GM12878 (cell line): ENCODE results near the gene ME1. TPM values are rescaled to one million over a fixed set of nuclear protein-coding genes. Genes with fewer than 3 reads are reported as not detected.
"Not testable (repeated sequence)": the region's sequence is repeated elsewhere in the genome, so short reads cannot be mapped to it uniquely, and the experiment has no call there.

Source experiments
- ATAC-seq: fragments of 200-7000 bp; cut with Tn5 transposase; 3 replicates; pipeline ENCODE4 v1.9.1; 2020; ENCODE audit warnings: mild to moderate bottlenecking, moderate library complexity
- BruUV-seq: library from RNA; stranded (reverse); fragments of 400-500 nt; replicated peaks from 2 replicates; lab custom pipeline; 2021; lab: Mats Ljungman, UMichigan
- CTCF ChIA-PET: fragments of 300-600 bp; sonication (Branson Sonifier 250); formaldehyde crosslinking; extraction: SDS; loops from one replicate; lab custom pipeline; 2021; ENCODE audit warnings: inconsistent platforms; lab: Yijun Ruan, JAX
- POLR2A ChIA-PET: fragments of 350-600 bp; formaldehyde crosslinking; extraction: SDS; loops from one replicate; lab custom pipeline; 2021; ENCODE audit warnings: inconsistent platforms; lab: Charles Lee
- RAD21 ChIA-PET: fragments of 300-600 bp; sonication (Branson Sonifier 250); formaldehyde crosslinking; loops from one replicate; lab custom pipeline; 2023; ENCODE audit warnings: antibody characterized with exemption; ENCODE audit not compliant: unreplicated experiment; lab: Charles Lee
- SMC1A ChIA-PET: fragments of 300-600 bp; sonication (Branson Sonifier 250); formaldehyde crosslinking; loops from one replicate; lab custom pipeline; 2023; ENCODE audit not compliant: unreplicated experiment, uncharacterized antibody; lab: Charles Lee
- DNase-seq: peaks from one replicate; pipeline ENCODE4 v3.0.0-alpha.2; 2011; ENCODE audit warnings: low read depth, low spot score
- FAIRE-seq: peaks from 3 replicates; lab custom pipeline; 2011; peaks lifted over from hg19 to GRCh38; lab: Jason Lieb, UNC
- H2AFZ ChIP-seq: 2 replicates; pipeline ENCODE4 v1.6.0; 2011; ENCODE audit warnings: low read depth, low read length, control low read depth; ENCODE audit not compliant: control insufficient read depth
- H3K27ac ChIP-seq: 2 replicates; pipeline ENCODE4 v1.5.1; 2011; ENCODE audit warnings: control low read depth; ENCODE audit not compliant: control insufficient read depth, insufficient read depth
- H3K27me3 ChIP-seq, 2 experiments: replicated peaks in 1 of 2; 2 replicates each; pipeline versions ENCODE4 v1.6.0 to v1.6.1; 2011; ENCODE audit warnings: low read length in 1 of 2; ENCODE audit not compliant: control insufficient read depth in 2 of 2, insufficient read depth in 2 of 2
- H3K36me3 ChIP-seq, 2 experiments: 2 replicates each; pipeline ENCODE4 v1.5.1; 2011; ENCODE audit warnings: low read length in 1 of 2; ENCODE audit not compliant: control insufficient read depth in 2 of 2, insufficient read depth in 2 of 2
- H3K4me1 ChIP-seq: 2 replicates; pipeline ENCODE4 v1.6.1; 2011; ENCODE audit warnings: mild to moderate bottlenecking, low read length, moderate library complexity, mixed read lengths; ENCODE audit not compliant: control insufficient read depth, insufficient read depth
- H3K4me2 ChIP-seq: 2 replicates; pipeline ENCODE4 v1.6.0; 2011; ENCODE audit warnings: control low read depth; ENCODE audit not compliant: control insufficient read depth, insufficient read depth
- H3K4me3 ChIP-seq: fragments of 200-600 bp; sonication (generic); 2 replicates; pipeline ENCODE4 v1.5.1; 2016
- H3K79me2 ChIP-seq: 2 replicates; pipeline ENCODE4 v1.6.0; 2011; ENCODE audit warnings: low read length; ENCODE audit not compliant: control insufficient read depth, insufficient read depth
- H3K9ac ChIP-seq: 2 replicates; pipeline ENCODE4 v1.8.0; 2011; ENCODE audit warnings: low read length, control low read depth, mixed read lengths; ENCODE audit not compliant: control insufficient read depth, insufficient read depth
- H3K9me3 ChIP-seq: replicated peaks from 3 replicates; pipeline ENCODE4 v1.5.1; 2011; ENCODE audit warnings: mild to moderate bottlenecking, low read length; ENCODE audit not compliant: control insufficient read depth, insufficient read depth
- H4K20me1 ChIP-seq: 2 replicates; pipeline ENCODE4 v1.6.0; 2011; ENCODE audit not compliant: control insufficient read depth, insufficient read depth
- ATF2 ChIP-seq: IDR thresholded peaks from 2 replicates; pipeline ENCODE4 v1.6.1; 2012; ENCODE audit warnings: low read length, inconsistent platforms
- BRCA1 ChIP-seq: IDR thresholded peaks from 2 replicates; pipeline ENCODE4 v1.6.1; 2011; ENCODE audit warnings: low read depth, low read length, improper control_type of control experiment
- CREM ChIP-seq: IDR thresholded peaks from 2 replicates; pipeline ENCODE4 v1.6.1; 2014; ENCODE audit warnings: antibody characterized with exemption, low read depth
- IRF3 ChIP-seq: fragments of 450-650 bp; IDR thresholded peaks from 2 replicates; pipeline ENCODE4 v1.6.1; 2014; ENCODE audit warnings: mild to moderate bottlenecking
- NFIC ChIP-seq: IDR thresholded peaks from 2 replicates; pipeline ENCODE4 v1.6.1; 2012; ENCODE audit warnings: low read depth, mild to moderate bottlenecking, inconsistent platforms, low read length, moderate library complexity
- RELB ChIP-seq: fragments of 450-650 bp; IDR thresholded peaks from 2 replicates; pipeline ENCODE4 v1.6.1; 2017; ENCODE audit warnings: low read depth, mild to moderate bottlenecking, moderate library complexity
- ZBTB11 ChIP-seq: fragments of 450-650 bp; formaldehyde crosslinking; IDR thresholded peaks from 2 replicates; pipeline ENCODE4 v1.5.0; 2022; ENCODE audit warnings: mild to moderate bottlenecking, missing genetic modification characterization
- ZNF217 ChIP-seq: fragments of 450-650 bp; IDR thresholded peaks from 2 replicates; pipeline ENCODE4 v1.6.1; 2017; ENCODE audit warnings: antibody characterized with exemption, mild to moderate bottlenecking
- WGBS: methylation state at CpG from one replicate; pipeline ENCODE4 v1.1.6; 2016; ENCODE audit warnings: low lambda C conversion rate; ENCODE audit not compliant: insufficient replicate concordance, insufficient coverage; ENCODE audit errors: missing lambda C conversion rate; 5-methylcytosine and 5-hydroxymethylcytosine counted together
- in situ Hi-C: fragments of 300-500 bp; cut with MboI; formaldehyde crosslinking; loops from 9 replicates; pipeline ENCODE4 v1.14.3; 2018; ENCODE audit warnings: mixed read lengths
- intact Hi-C: fragments of 100-400 bp; cut with micrococcal nuclease; formaldehyde crosslinking; loops from one replicate; pipeline ENCODE4 v1.14.2; 2022; ENCODE audit not compliant: unreplicated experiment
- polyA plus RNA-seq, 11 experiments: library from polyadenylated mRNA; depleted of rRNA in 4 of 11; unstranded in 6 of 11; stranded (reverse) in 5 of 11; fragments of >200 nt; fragmentation: Nextera tagmentation in 4 of 11; fragmentation: Illumina TruSeq in 1 of 11; extraction: Ambion mirVana in 4 of 11; extraction: Trizol in 1 of 11; gene quantifications; 1 replicate in 1 of 11; 2 replicates in 10 of 11; pipeline versions ENCODE4 v1.2.1 to v1.2.3, GENCODE V29; 2011 to 2016; ENCODE audit warnings: inconsistent platforms in 2 of 11, missing spikeins in 2 of 11, low read depth in 1 of 11
- total RNA-seq, 4 experiments: library from RNA; depleted of rRNA in 3 of 4; stranded (reverse); fragments of >200 nt in 3 of 4; fragmentation: Illumina TruSeq in 1 of 4; extraction: Trizol in 1 of 4; gene quantifications; 2 replicates each; pipeline versions ENCODE4 v1.2.1 to v1.2.3, GENCODE V29; 2013 to 2021

ME1 gene
- total and polyA plus RNA-seq, 10 of the 15 experiments (the other 5 are each of a cell fraction or from before 2014, with no cell fraction given), result 3.6 to 11.8 (median 8.4) TPM

GRCh38 chr6:83292900-83293843, 137.7 kb downstream of the ME1 start (continued):
- TF ChIP-seq ZBTB11 (CRISPR knock-in tag) (no peak), ATF2 (peak; percentile 58; the same call in 1 of the 2 replicates), IRF3 (no peak), ZNF217 (no peak), BRCA1 (no peak), CREM (peak; percentile 45; the same call in 1 of the 2 replicates), NFIC (peak; percentile 78), RELB (peak; percentile 44; the same call in 1 of the 2 replicates)

- BruUV-seq, FAIRE-seq, H3K79me2 ChIP-seq, intact Hi-C loops, DNase-seq, H3K4me1 ChIP-seq, H3K9ac ChIP-seq, RAD21 ChIA-PET, H3K27me3 ChIP-seq, in situ Hi-C loops, H3K27ac ChIP-seq, ATAC-seq, H3K9me3 ChIP-seq, CTCF ChIA-PET, H3K4me3 ChIP-seq, POLR2A ChIA-PET, H3K36me3 ChIP-seq, H3K4me2 ChIP-seq, H4K20me1 ChIP-seq, SMC1A ChIA-PET, H2AFZ ChIP-seq: not testable (repeated sequence)
- WGBS, result 76% methylated on average over 6 of the region's 6 CpGs
Measured at GRCh38 chr6:83287298-83287697, 143.6 kb downstream of the ME1 start.
